DND-41 (cell line): ENCODE results near the gene AGPAT4.

Experiments
- EZH2 ChIP-seq: IDR thresholded peaks from 3 replicates; pipeline ENCODE4 v1.6.1; 2012; ENCODE audit warnings: borderline replicate concordance, low read depth, mild to moderate bottlenecking, moderate library complexity, low read length, inconsistent platforms; ENCODE audit not compliant: severe bottlenecking
- TF ChIP-seq, protein P1 (sequence below): IDR thresholded peaks from 2 replicates; pipeline ENCODE4 v1.5.1; 2012; ENCODE audit warnings: borderline replicate concordance, low read length, moderate library complexity, mild to moderate bottlenecking; ENCODE audit not compliant: poor library complexity, severe bottlenecking; ENCODE audit errors: extremely low read depth

GRCh38 chr6:161091151-161091550, 182.7 kb downstream of the AGPAT4 start:
- TF ChIP-seq, protein P1, sequence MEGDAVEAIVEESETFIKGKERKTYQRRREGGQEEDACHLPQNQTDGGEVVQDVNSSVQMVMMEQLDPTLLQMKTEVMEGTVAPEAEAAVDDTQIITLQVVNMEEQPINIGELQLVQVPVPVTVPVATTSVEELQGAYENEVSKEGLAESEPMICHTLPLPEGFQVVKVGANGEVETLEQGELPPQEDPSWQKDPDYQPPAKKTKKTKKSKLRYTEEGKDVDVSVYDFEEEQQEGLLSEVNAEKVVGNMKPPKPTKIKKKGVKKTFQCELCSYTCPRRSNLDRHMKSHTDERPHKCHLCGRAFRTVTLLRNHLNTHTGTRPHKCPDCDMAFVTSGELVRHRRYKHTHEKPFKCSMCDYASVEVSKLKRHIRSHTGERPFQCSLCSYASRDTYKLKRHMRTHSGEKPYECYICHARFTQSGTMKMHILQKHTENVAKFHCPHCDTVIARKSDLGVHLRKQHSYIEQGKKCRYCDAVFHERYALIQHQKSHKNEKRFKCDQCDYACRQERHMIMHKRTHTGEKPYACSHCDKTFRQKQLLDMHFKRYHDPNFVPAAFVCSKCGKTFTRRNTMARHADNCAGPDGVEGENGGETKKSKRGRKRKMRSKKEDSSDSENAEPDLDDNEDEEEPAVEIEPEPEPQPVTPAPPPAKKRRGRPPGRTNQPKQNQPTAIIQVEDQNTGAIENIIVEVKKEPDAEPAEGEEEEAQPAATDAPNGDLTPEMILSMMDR = no peak
- no peak for TF ChIP-seq EZH2
